Stimulated activated naive CD8-positive, alpha-beta T cell treated with anti-CD3 and anti-CD28 coated beads, Interleukin-15, Interleukin-2, amounts not matched to agents 100 ng/mL and 50 ng/mL, for 24 hours (primary cell): ENCODE results near the gene MACROD1.

Experiments used
- H3K27ac Mint-ChIP-seq: one replicate; pipeline ENCODE4 v1.8.0; 2021; ENCODE audit warnings: mild to moderate bottlenecking, mixed read lengths
- H3K27me3 Mint-ChIP-seq: one replicate; pipeline ENCODE4 v1.8.0; 2021; ENCODE audit warnings: mixed read lengths
- H3K36me3 Mint-ChIP-seq: one replicate; pipeline ENCODE4 v1.8.0; 2021; ENCODE audit warnings: low read depth, mixed read lengths
- H3K4me1 Mint-ChIP-seq: one replicate; pipeline ENCODE4 v1.8.0; 2021; ENCODE audit warnings: low read depth, mixed read lengths
- H3K4me3 Mint-ChIP-seq: one replicate; pipeline ENCODE4 v1.8.0; 2021; ENCODE audit warnings: mild to moderate bottlenecking, mixed read lengths
- H3K9me3 Mint-ChIP-seq: one replicate; pipeline ENCODE4 v1.8.0; 2021; ENCODE audit warnings: mixed read lengths

The MACROD1 gene

DNA sequence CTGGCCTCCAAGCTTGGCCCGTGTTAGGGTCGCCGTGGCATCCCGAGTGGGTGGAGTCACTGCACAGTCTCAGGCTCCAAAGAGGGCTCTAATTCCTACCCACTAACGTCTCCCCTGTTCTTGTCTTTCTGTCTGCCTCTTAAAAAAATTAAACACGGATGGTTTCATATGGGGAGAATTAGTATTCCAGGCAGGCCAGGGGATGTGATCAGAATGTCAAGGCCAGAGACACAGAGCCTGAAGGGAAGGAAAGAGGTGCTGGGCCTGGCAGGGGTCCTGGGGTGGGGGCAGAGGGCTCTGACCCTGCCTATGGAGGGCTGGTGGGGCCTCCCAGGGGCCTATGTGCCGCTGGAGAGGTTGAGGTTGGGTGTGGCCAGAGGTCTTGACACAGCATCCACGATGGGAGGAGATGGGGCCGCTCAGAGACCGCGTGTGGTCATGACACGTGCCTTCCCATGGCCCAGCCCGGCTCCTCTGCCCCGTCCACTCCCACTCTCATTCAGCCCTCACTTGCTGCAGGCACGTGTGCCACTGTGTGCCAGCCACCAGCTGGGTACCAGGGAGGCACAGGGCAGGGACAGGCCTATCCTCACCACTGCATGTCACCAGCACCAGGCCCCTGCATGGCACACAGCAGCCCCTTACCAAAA lies 73.7 kb downstream of the MACROD1 start:
- Mint-ChIP-seq H3K4me3 (no peak overlapping the region), H3K27me3 (no peaks in the 10 kb centered on the region)

DNA sequence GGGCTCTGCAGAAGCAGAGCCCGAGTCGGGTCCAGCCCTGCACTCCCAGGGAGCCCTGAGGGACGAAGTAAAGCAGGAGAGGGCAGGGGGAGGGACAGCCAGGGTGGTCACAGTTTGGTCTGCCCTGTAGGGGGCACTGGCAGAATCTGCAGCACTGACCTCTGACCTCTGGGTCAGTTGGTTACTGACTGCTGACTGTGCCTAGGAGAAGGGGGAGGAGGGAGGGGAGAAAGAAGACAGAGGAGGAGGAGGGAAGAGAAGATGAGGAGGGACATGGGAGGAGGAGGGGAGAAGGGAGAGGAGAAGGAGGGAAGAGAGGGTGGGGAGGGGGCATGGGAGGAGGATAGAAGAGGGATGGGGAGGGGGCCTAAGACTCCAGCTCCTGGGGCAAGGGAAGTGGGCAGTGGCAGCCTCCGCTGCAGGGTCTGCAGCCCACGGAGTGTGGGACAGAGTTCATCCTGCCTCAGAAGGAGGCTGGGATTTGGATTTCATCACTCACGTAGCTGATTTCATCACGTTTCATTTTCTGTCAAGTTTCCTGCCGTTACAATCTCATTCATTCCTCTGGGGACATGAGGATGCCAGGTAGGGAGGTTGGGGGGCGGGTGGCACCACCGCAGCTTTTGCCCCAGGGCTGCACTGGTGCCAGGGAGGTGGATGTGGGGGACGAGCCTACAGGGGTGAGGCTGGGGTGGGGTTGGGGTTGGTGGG lies 75.0 kb downstream of the MACROD1 start:
- Mint-ChIP-seq H3K27me3 (no peaks in the 10 kb centered on the region), H3K36me3 (no peaks in the 10 kb centered on the region), H3K27ac (no peak overlapping the region), H3K9me3 (no peaks in the 10 kb centered on the region), H3K4me3 (no peak overlapping the region), H3K4me1 (no peaks in the 10 kb centered on the region)

More for the DNA sequence above, 73.7 kb downstream of the MACROD1 start:
- no peaks in the 10 kb centered on the region for H3K4me1 Mint-ChIP-seq
- H3K36me3 Mint-ChIP-seq: no peaks in the 10 kb centered on the region
- H3K27ac Mint-ChIP-seq: no peak overlapping the region
- H3K9me3 Mint-ChIP-seq: no peaks in the 10 kb centered on the region

DNA sequence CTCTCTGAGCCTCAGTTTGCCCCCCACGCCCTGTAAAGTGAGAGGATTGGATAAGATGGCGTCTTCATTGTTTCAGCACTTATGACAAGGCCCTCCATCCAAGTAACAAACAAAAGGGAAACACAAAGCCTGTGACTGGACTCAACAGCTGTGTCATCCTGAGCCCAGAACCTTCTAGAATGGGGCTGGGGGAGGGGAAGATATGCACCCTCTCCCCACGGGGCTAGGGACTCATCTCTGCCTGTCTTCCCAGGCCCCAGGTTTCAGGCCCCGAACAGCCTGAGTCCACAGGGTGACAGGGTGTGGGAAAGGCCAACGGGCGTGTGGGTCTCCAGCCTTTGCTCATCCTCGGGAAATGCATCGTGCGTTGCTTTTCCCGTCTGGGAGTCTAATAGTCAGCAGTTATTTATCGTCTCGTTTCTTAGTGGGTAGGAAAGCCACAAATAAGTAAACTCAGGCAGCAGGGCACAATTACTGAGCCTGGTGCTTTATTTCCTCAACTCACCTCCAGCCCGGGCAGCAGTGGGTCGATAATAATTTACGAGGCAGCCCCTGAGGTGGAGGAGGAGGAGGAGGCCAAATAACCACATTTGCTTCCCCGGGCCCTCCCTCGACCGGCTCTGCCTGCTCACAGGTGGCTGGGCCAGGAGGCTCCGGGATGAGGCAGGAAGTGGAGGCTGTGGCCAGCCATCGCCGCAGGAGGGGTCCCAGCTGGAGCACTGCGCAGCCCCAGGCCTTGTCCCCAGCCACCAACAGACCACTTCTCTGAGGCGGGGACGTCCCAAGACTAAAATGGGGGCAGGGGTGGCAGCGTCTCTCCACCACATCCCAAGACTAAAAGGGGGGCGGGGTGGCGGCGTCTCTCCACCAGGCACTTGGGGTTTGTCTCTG lies 75.8 kb downstream of the MACROD1 start:
- H3K27ac Mint-ChIP-seq: no peak overlapping the region
- no peaks in the 10 kb centered on the region for H3K36me3 Mint-ChIP-seq
- no peaks in the 10 kb centered on the region for H3K9me3 Mint-ChIP-seq
- H3K27me3 Mint-ChIP-seq: no peaks in the 10 kb centered on the region
- H3K4me1 Mint-ChIP-seq: no peaks in the 10 kb centered on the region
- H3K4me3 Mint-ChIP-seq: no peak overlapping the region

DNA sequence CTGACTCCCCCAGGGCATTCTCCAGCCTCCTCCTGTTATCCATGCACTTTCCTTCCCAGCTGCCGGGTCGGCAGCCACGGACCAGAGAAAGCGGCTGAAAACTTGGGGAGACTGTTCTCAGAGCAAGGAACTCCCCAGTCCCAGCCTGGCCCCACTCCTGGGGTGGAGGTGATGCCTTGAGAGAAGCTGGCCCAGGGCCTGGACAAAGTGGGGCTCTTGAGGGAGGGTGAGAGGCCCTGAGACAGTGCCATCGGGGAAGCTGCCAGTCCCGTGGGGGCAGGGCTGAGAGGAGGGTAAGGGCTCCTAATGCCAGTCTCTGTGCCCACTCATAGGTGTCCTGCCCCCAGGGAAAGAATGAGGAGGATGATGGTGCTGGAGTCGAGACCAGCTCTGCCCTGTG lies 76.4 kb downstream of the MACROD1 start:
- no peaks in the 10 kb centered on the region for H3K4me1 Mint-ChIP-seq
- H3K36me3 Mint-ChIP-seq: no peaks in the 10 kb centered on the region
- no peaks in the 10 kb centered on the region for H3K9me3 Mint-ChIP-seq
- no peak overlapping the region for H3K27ac Mint-ChIP-seq
- H3K4me3 Mint-ChIP-seq: no peak overlapping the region
- H3K27me3 Mint-ChIP-seq: no peaks in the 10 kb centered on the region

DNA sequence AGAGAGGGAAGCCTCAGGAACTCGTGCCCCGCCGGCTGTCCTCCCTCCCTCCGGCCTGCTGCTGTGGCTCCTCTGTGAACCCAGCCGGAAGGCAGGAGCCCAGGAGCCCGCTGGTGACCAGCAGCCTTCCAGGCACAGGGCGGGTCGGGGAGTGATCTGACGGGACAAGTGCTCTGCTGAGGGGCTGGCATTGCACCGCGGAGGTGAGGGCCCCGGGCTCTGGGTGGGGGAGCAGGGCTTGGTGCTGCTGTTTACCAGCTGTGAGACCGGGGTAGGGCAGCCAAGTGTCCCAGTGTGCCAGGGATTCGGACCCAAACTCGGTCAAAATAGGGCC lies 76.9 kb downstream of the MACROD1 start:
- Mint-ChIP-seq H3K4me3 (no peak overlapping the region), H3K36me3 (no peaks in the 10 kb centered on the region), H3K27me3 (no peaks in the 10 kb centered on the region), H3K4me1 (no peaks in the 10 kb centered on the region), H3K9me3 (no peaks in the 10 kb centered on the region), H3K27ac (no peak overlapping the region)

DNA sequence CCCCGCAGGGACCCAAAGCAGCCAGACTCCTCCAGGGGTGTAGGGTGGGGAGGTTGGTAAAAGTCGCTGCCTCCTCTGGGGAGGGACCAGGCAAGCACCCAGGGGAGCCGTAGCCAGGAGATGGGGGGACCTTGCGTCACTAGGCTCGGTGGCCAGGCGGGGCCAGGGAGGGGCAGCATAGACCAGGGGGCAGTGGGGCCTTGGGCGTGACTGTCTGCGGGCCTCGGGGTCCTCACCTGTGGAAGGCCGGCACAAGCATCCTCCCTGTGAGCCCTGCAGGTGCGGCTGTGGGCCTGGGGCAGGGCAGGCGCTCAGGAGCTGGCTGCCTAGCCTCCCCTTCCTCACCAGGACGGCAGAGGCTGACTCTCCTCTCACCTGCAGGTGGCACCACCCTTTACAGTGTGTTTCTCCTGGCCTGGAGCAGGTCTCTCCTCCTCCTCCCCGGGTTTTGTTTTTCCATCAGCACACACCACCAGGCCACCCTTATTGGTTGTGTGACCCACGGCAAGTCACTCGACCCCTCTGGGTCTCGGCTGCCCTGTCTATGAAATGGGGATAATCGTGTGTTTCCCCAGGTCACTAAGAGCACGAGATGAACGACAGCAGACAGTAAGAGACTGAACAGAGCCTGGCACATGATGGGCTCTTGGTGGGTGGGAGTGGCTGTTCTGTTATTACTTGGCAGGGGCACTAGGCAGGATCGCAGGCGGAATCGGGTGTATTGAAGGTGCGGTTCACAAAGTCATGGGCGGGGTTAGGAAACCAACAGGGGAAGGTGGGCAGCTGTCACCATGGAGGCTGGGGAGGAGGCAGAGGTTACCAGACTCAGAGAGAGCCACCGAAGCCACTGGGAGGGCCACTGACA lies 77.5 kb downstream of the MACROD1 start:
- H3K9me3 Mint-ChIP-seq: no peaks in the 10 kb centered on the region
- H3K4me1 Mint-ChIP-seq: no peaks in the 10 kb centered on the region
- H3K27me3 Mint-ChIP-seq: no peaks in the 10 kb centered on the region
- no peak overlapping the region for H3K4me3 Mint-ChIP-seq
- H3K27ac Mint-ChIP-seq: no peak overlapping the region
- H3K36me3 Mint-ChIP-seq: no peaks in the 10 kb centered on the region

DNA sequence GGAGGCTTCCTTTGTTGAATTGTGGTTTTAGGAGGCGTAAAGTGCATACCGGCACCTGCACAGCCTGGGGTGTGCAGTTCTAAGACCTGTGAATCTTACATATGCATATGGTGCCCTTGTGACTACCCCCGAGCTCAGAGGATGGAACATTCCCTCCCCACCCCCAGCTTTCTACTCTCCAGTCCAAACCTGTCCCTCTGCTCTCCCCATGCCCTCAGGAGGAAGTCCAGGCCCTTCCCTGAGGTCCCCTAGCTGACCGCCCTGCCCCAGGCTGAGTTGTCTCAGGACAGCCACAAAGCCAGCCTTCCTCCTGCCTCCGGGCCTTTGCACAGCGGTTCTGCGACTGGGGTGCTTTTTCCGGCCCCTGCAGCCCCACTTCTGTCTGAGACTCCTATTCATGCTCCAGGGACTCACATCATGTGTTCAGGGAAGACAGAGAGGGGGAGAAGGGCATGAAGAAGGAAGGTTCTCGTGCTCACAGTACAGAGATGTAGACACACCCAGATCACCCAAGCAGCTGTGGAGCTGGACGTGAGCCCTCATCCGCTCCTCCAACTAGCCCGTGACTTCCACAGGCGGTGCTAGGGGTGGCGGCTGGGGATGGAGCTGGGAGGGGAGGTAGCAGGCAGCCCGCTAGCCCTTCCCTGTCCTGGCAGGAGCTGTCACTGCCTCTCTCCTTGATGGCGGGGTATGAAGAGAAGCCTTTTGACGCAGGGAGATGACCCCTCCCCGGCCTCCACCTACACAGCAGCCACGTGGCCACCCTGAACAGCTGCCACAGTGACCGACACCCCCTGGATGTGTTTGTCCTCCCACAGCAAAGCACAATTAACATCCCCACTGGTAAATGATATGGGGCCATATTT lies 79.4 kb downstream of the MACROD1 start:
- Mint-ChIP-seq H3K9me3 (no peaks in the 10 kb centered on the region), H3K27ac (no peak overlapping the region), H3K36me3 (no peaks in the 10 kb centered on the region), H3K27me3 (no peaks in the 10 kb centered on the region), H3K4me1 (no peaks in the 10 kb centered on the region), H3K4me3 (no peak overlapping the region)

DNA sequence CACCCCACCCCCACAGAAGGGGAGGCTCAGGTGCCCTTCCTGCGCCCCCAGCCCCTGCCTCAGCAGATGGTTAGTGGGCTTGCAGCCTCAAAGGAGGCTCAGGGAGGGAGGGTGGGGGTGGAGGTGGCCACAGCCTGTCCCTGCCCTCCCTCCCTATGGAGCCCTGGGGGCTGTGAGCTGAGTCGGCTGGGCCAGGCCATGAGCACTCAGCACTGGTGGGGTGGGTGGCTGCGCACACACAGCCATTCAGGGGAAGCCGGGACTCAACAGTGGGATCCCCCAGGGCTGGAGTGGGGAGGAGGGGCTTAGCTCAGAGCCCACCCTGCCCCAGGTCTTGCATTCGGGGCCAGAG lies 80.0 kb downstream of the MACROD1 start:
- no peak overlapping the region for H3K4me3 Mint-ChIP-seq
- H3K36me3 Mint-ChIP-seq: no peaks in the 10 kb centered on the region
- H3K4me1 Mint-ChIP-seq: no peaks in the 10 kb centered on the region
- H3K27ac Mint-ChIP-seq: no peak overlapping the region
- no peaks in the 10 kb centered on the region for H3K9me3 Mint-ChIP-seq
- no peaks in the 10 kb centered on the region for H3K27me3 Mint-ChIP-seq

DNA sequence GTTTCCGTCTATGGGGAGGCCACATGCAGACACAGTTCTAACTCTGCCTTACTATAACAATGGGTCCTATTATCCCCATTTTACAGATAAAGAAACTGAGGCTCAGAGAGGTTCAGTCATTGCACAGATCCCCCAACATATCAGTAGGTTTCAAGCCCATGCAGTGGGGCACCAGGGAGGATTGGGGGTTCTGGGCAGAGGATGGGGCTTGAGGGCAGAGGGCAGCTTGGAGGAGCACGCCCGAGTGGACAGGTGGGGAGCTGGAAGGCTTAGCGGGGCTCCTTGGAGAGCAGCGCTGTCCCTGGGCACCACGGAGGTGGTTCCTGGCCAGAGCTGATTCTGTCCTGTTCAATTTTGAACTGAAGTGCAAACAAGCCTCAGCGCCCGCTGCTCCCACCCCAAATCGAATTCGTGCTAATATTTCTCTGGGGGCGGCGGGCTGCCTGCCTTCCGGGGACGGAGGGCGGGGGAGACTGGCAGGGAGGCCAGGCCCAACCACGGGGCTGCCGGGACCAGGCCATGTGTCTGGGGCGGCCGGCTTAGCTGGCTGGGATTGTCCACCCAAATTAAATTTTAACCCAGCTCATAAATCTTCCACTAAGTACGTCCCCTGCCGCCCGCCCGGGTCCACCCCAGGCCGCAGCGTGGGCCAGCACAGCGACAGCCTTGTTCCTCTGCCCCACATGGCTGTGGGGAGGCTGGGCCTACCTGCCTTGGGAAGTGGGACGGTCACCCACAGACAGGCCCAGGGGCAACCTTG lies 80.8 kb downstream of the MACROD1 start:
- no peak overlapping the region for H3K4me3 Mint-ChIP-seq
- H3K27ac Mint-ChIP-seq: no peak overlapping the region

DNA sequence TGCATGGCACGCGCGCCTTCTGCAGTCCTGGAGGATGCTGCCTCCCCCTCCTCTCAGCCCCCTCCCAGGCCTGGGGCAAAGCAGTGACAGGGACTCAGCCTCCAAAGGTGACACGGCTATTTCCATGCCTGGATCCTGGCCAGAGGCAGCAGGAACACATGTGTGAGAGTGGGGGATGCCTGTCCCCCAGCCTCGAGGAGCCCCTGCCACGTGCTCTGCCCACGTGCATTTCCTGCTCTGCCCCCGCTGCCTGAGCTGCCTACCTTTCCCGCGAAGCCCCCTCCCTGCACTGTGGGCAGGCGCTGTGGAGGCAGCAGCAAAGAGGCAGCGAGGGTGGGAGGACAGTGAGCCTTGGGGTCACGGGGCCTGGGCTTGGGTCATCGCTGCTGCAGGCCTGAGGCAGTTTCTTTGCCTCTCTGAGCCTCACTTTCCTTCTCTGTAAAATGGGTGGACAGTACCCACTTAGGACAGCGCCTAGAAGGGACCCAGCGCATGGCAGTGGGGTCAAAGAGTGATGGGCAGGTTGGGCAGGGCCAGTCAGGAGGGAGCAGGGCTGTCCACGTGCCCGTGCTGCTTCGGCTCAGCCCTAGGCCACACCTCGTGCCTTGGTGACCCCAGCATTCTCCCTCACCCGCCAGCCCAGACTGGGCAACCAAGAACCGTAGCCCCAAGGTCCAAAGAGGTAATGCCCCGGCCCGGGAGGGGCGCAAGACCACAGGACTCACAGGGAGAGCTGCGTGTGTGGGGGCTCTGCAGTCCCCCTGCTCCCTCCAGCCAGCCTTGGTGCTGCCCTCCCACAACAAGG lies 81.6 kb downstream of the MACROD1 start:
- H3K4me3 Mint-ChIP-seq: no peak overlapping the region
- H3K27ac Mint-ChIP-seq: no peak overlapping the region
- no peaks in the 10 kb centered on the region for H3K36me3 Mint-ChIP-seq
- no peaks in the 10 kb centered on the region for H3K27me3 Mint-ChIP-seq
- H3K4me1 Mint-ChIP-seq: no peaks in the 10 kb centered on the region
- no peaks in the 10 kb centered on the region for H3K9me3 Mint-ChIP-seq

More for the DNA sequence above, 80.8 kb downstream of the MACROD1 start:
- Mint-ChIP-seq H3K4me1 (no peaks in the 10 kb centered on the region), H3K27me3 (no peaks in the 10 kb centered on the region), H3K36me3 (no peaks in the 10 kb centered on the region), H3K9me3 (no peaks in the 10 kb centered on the region)

DNA sequence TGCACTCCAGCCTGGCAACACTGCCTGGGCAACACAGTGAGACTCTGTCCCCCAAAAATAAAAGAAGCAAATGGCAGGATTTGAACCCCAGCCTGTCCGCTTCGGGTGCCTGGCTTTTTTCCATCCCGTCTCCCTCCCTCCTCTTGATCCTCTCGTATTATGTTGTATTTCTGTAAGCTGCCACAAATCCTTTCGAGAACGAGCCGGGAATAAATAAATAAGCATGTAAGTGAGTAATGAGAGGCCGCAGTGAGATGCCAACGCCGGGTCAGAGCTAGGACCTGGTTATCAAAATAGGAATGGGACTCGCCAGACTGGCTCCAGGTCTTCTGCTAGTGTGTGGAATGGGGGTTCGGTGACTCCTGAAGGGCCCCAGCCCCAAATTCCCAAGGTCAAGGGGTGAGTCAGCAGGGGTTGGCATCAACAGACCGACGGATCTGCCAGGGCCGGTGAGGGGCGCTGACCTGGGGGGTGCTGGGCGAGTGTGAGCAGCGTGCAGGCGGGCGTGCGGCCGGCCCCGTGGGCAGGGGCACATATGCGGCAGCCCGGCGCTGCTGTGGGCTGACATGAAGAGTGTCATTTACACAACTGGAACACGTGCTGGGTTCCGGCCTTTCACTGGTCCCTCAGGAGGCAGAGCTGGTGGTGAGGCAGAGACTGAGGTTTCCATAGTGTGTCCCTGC lies 82.4 kb downstream of the MACROD1 start:
- H3K27ac Mint-ChIP-seq: no peak overlapping the region
- no peaks in the 10 kb centered on the region for H3K36me3 Mint-ChIP-seq
- no peaks in the 10 kb centered on the region for H3K9me3 Mint-ChIP-seq
- no peak overlapping the region for H3K4me3 Mint-ChIP-seq
- no peaks in the 10 kb centered on the region for H3K4me1 Mint-ChIP-seq
- H3K27me3 Mint-ChIP-seq: no peaks in the 10 kb centered on the region

DNA sequence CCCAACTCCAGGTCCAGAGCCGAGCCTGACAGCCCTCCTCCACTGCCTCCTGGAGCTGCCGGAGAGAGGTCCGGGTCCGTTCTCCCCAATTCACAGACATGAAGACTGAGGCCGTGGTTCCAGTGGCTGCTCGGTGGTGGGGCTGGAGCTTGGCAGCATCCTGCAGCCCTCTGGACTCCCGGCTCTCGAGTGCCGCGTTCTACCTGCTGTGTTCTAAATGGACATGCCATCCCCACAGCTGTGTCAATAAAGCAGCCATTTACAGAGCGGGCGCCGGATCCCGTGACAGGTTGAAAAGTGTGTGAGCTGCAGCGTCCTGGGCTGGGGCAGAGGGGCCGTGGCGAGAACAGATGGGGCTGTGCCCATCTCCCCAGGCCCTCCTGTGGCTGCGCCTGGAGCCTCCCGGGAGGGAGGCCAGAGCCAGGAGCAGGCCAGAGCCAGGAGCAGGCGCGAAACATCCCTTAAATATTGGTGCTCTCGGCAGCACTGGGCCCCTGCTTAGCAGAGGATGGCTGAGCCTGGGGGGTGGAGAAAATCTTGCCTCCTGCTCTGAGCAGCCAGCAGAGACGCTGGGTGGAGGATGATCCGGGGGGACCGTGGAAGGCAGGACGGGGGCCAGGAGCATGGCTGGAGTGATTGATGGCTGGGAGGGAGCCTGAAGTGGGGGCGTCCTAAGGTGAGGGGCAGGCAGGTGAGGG lies 84.0 kb downstream of the MACROD1 start:
- no peaks in the 10 kb centered on the region for H3K27me3 Mint-ChIP-seq
- H3K27ac Mint-ChIP-seq: no peak overlapping the region
- no peak overlapping the region for H3K4me3 Mint-ChIP-seq
- H3K9me3 Mint-ChIP-seq: no peaks in the 10 kb centered on the region
- H3K4me1 Mint-ChIP-seq: no peaks in the 10 kb centered on the region
- no peaks in the 10 kb centered on the region for H3K36me3 Mint-ChIP-seq
